A549 (cell line): ENCODE measurements around the gene RND2. TPM values are rescaled to one million over a fixed set of nuclear protein-coding genes. Genes with fewer than 3 reads are reported as not detected.
"Not testable (repeated sequence)": the region's sequence is repeated elsewhere in the genome, so short reads cannot be mapped to it uniquely, and the experiment has no call there.

Experiments
- ATAC-seq, 2 experiments: fragments of 200-7000 bp in 1 of 2; fragments of >200 bp in 1 of 2; cut with Nextera tagmentation in 1 of 2; cut with Tn5 transposase in 1 of 2; 3 replicates each; pipeline versions ENCODE4 v1.8.0 to v1.9.1; 2018 to 2020; ENCODE audit warnings: mild to moderate bottlenecking in 1 of 2, moderate library complexity in 1 of 2
- CTCF ChIA-PET: fragments of 300-600 bp; sonication (Branson Sonifier 250); formaldehyde crosslinking; extraction: SDS; loops from one replicate; lab custom pipeline; 2021; ENCODE audit warnings: antibody characterized with exemption, inconsistent platforms; lab: Yijun Ruan, JAX
- POLR2A ChIA-PET: fragments of 350-600 bp; formaldehyde crosslinking; extraction: SDS; loops from one replicate; lab custom pipeline; 2021; ENCODE audit warnings: antibody characterized with exemption, inconsistent platforms; lab: Yijun Ruan, JAX
- DNase-seq, 2 experiments: peaks; one replicate each; pipeline versions ENCODE4 v3.0.0 to v3.0.0-alpha.2; 2011 to 2016; ENCODE audit warnings: low read depth in 1 of 2, low spot score in 1 of 2
- FAIRE-seq: peaks from 2 replicates; lab custom pipeline; 2011; peaks lifted over from hg19 to GRCh38; lab: Jason Lieb, UNC
- H3K27ac ChIP-seq, 2 experiments: fragments of >200 bp; sonication (Bioruptor Twin); formaldehyde crosslinking; 3 replicates each; pipeline ENCODE4 v1.5.1; 2016 to 2017
- H3K4me1 ChIP-seq: fragments of >200 bp; sonication (Bioruptor Twin); formaldehyde crosslinking; 3 replicates; pipeline ENCODE4 v1.6.1; 2016
- H3K4me2 ChIP-seq: fragments of >200 bp; sonication (Bioruptor Twin); formaldehyde crosslinking; 3 replicates; pipeline ENCODE4 v1.6.1; 2016
- H3K4me3 ChIP-seq: fragments of >200 bp; sonication (Bioruptor Twin); formaldehyde crosslinking; 3 replicates; pipeline ENCODE4 v1.5.1; 2016
- H3K9me3 ChIP-seq: fragments of >200 bp; sonication (Bioruptor Twin); formaldehyde crosslinking; 3 replicates; pipeline ENCODE4 v1.6.1; 2016
- BHLHE40 ChIP-seq: IDR thresholded peaks from 2 replicates; pipeline ENCODE4 v1.6.1; 2012; ENCODE audit warnings: low read depth, low read length, inconsistent platforms
- EHMT2 ChIP-seq: fragments of 200-600 bp; sonication (generic); IDR thresholded peaks from 2 replicates; pipeline ENCODE4 v1.6.1; 2016; ENCODE audit warnings: antibody characterized with exemption, low read depth, mild to moderate bottlenecking, moderate library complexity
- ESRRA ChIP-seq: fragments of 150-350 bp; IDR thresholded peaks from 2 replicates; pipeline ENCODE4 v1.6.1; 2014; ENCODE audit warnings: mild to moderate bottlenecking, low read length, borderline replicate concordance
- HDAC2 ChIP-seq: fragments of 200-600 bp; sonication (generic); IDR thresholded peaks from 2 replicates; pipeline ENCODE4 v1.6.1; 2016
- HOXA7 ChIP-seq: fragments of 250-450 bp; sonication (Bioruptor Pico); IDR thresholded peaks from 2 replicates; pipeline ENCODE4 v1.5.0; 2020; ENCODE audit warnings: mild to moderate bottlenecking, moderate library complexity
- HOXB5 ChIP-seq: fragments of 250-450 bp; sonication (Bioruptor Pico); IDR thresholded peaks from 2 replicates; pipeline ENCODE4 v1.5.0; 2020; ENCODE audit warnings: mild to moderate bottlenecking, moderate library complexity
- KDM1A ChIP-seq: fragments of 200-600 bp; sonication (generic); IDR thresholded peaks from 2 replicates; pipeline ENCODE4 v1.6.1; 2016; ENCODE audit warnings: low read depth, mild to moderate bottlenecking
- KDM5A ChIP-seq: fragments of 200-600 bp; sonication (generic); IDR thresholded peaks from 2 replicates; pipeline ENCODE4 v1.6.1; 2016; ENCODE audit warnings: antibody characterized with exemption, mild to moderate bottlenecking
- MAFK ChIP-seq: fragments of 450-650 bp; IDR thresholded peaks from 2 replicates; pipeline ENCODE4 v1.6.1; 2014; ENCODE audit not compliant: partially characterized antibody
- RAD21 ChIP-seq, 2 experiments: fragments of >200 bp in 1 of 2; sonication (Bioruptor Twin) in 1 of 2; formaldehyde crosslinking in 1 of 2; IDR thresholded peaks in 1 of 2; conservative IDR thresholded peaks in 1 of 2; 2 replicates in 1 of 2; 3 replicates in 1 of 2; pipeline ENCODE4 v1.6.1; 2012 to 2018; ENCODE audit warnings: inconsistent platforms in 1 of 2
- RCOR1 ChIP-seq: fragments of 150-350 bp; IDR thresholded peaks from 2 replicates; pipeline ENCODE4 v1.6.1; 2014; ENCODE audit warnings: antibody characterized with exemption, low read length, low read depth
- RNF2 ChIP-seq: fragments of 200-600 bp; sonication (generic); IDR thresholded peaks from 2 replicates; pipeline ENCODE4 v1.6.1; 2016; ENCODE audit warnings: low read depth, mild to moderate bottlenecking, antibody characterized with exemption, moderate library complexity, borderline replicate concordance
- SREBF2 ChIP-seq: fragments of 450-650 bp; IDR thresholded peaks from 2 replicates; pipeline ENCODE4 v1.6.1; 2014; ENCODE audit warnings: mild to moderate bottlenecking, moderate library complexity
- TFCP2L1 ChIP-seq: fragments of 250-450 bp; sonication (Bioruptor Pico); IDR thresholded peaks from 2 replicates; pipeline ENCODE4 v1.5.0; 2021; ENCODE audit warnings: mild to moderate bottlenecking
- TP53 ChIP-seq: fragments of 250-450 bp; sonication (Bioruptor Pico); IDR thresholded peaks from 2 replicates; pipeline ENCODE4 v1.5.0; 2021; ENCODE audit warnings: mild to moderate bottlenecking, moderate library complexity
- WGBS: methylation state at CpG from one replicate; pipeline ENCODE4 v1.1.6; 2017; ENCODE audit errors: missing lambda C conversion rate; 5-methylcytosine and 5-hydroxymethylcytosine counted together
- polyA plus RNA-seq, 4 experiments: library from polyadenylated mRNA; depleted of rRNA in 3 of 4; stranded (reverse); fragments of >200 nt; fragmentation: RNase III in 1 of 4; extraction: RNeasy Plus Mini Kit Qiagen cat#74134 plus additional on column Dnase treatment in 1 of 4; gene quantifications; 2 replicates in 3 of 4; 3 replicates in 1 of 4; pipeline ENCODE4 v1.2.3, GENCODE V29; 2011 to 2017
- TF ChIP-seq, protein P1 (sequence below): IDR thresholded peaks from 2 replicates; pipeline ENCODE4 v1.6.1; 2012
- TF ChIP-seq, protein P2 (sequence below): fragments of 150-350 bp; IDR thresholded peaks from 2 replicates; pipeline ENCODE4 v1.6.1; 2014; ENCODE audit warnings: low read depth, mild to moderate bottlenecking, low read length
- TF ChIP-seq, protein P3 (sequence below): IDR thresholded peaks from 2 replicates; pipeline ENCODE4 v1.6.1; 2012
- TF ChIP-seq, protein P4 (sequence below): fragments of 450-650 bp; IDR thresholded peaks from 2 replicates; pipeline ENCODE4 v1.6.1; 2014; ENCODE audit warnings: antibody characterized with exemption

Gene RND2
- polyA plus RNA-seq, 2 of the 4 experiments (the other 2 are of a cell fraction): 0.19 to 0.28 TPM

DNA sequence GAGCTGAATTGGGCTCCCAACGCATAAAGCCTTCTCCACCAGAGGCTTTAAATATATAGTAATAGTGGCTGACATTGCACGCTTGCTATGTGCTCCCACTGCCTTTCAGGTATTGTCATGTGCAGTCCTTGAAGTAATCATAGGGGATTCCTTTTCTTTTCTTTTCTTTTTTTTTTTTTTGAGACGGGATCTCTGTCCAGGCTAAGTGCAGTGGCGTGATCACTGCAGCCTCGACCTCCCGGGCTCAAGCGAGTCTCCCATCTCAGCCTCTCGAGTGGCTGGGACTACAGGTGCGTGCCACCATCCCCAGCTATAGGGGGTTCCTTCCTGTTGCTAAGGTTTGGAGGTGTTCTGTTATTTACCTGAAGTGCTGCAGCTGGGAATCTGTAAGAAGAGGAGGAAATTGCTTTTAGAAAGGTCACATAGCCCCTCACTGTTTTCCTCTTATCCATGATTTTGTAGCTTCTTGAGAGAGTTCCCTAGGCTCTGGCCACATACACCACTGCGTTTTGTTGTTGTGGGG is 26.0 kb upstream of the RND2 start:
- peaks cover 51% of the 10 kb centered on the region for H3K4me1 ChIP-seq
- peak overlapping the region; percentile 87 to 91 for H3K27ac ChIP-seq
- POLR2A ChIA-PET: interaction anchor here (1.1 to 3.0 kb wide), 16 partner anchors 8 to 463 kb away, joined by 3 to 48 read pairs (median 16); partner anchors contain the start of genes AARSD1, BECN1, BRCA1 and IFI35
- peak overlapping the region; percentile 94 for H3K4me2 ChIP-seq
- H3K4me3 ChIP-seq: peak overlapping the region; percentile 66
- FAIRE-seq: no peak
- TF ChIP-seq SREBF2 (no peak), TFCP2L1 (CRISPR knock-in tag) (no peak), HOXB5 (CRISPR knock-in tag) (no peak), TP53 (CRISPR knock-in tag) (no peak), RCOR1 (no peak), HDAC2 (no peak), MAFK (no peak), RNF2 (no peak), EHMT2 (no peak), RAD21 (conservative IDR thresholded peaks at IDR 0.05 in 1 of 2, IDR thresholded peaks at IDR 0.05 in 1 of 2) (no peak), ESRRA (no peak), BHLHE40 (no peak), KDM1A (no peak), KDM5A (no peak)
- TF ChIP-seq, protein P1, sequence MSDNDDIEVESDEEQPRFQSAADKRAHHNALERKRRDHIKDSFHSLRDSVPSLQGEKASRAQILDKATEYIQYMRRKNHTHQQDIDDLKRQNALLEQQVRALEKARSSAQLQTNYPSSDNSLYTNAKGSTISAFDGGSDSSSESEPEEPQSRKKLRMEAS: no peak
- TF ChIP-seq, protein P2, sequence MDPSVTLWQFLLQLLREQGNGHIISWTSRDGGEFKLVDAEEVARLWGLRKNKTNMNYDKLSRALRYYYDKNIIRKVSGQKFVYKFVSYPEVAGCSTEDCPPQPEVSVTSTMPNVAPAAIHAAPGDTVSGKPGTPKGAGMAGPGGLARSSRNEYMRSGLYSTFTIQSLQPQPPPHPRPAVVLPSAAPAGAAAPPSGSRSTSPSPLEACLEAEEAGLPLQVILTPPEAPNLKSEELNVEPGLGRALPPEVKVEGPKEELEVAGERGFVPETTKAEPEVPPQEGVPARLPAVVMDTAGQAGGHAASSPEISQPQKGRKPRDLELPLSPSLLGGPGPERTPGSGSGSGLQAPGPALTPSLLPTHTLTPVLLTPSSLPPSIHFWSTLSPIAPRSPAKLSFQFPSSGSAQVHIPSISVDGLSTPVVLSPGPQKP: no peak
- TF ChIP-seq, protein P3, sequence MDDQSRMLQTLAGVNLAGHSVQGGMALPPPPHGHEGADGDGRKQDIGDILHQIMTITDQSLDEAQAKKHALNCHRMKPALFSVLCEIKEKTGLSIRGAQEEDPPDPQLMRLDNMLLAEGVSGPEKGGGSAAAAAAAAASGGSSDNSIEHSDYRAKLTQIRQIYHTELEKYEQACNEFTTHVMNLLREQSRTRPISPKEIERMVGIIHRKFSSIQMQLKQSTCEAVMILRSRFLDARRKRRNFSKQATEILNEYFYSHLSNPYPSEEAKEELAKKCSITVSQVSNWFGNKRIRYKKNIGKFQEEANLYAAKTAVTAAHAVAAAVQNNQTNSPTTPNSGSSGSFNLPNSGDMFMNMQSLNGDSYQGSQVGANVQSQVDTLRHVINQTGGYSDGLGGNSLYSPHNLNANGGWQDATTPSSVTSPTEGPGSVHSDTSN: no peak
- TF ChIP-seq, protein P4, sequence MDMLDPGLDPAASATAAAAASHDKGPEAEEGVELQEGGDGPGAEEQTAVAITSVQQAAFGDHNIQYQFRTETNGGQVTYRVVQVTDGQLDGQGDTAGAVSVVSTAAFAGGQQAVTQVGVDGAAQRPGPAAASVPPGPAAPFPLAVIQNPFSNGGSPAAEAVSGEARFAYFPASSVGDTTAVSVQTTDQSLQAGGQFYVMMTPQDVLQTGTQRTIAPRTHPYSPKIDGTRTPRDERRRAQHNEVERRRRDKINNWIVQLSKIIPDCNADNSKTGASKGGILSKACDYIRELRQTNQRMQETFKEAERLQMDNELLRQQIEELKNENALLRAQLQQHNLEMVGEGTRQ: no peak
- WGBS: 7% methylated on average over 10 of the region's 10 CpGs
- DNase-seq: no peak
- ATAC-seq: no peak
- H3K9me3 ChIP-seq: no peaks in the 10 kb centered on the region
- CTCF ChIA-PET: interaction anchor here (1.2 to 5.6 kb wide), 13 partner anchors 10 to 165 kb away, joined by 3 to 86 read pairs (median 11); partner anchors contain the start of genes AOC2, PSME3, PTGES3L and RND2

DNA sequence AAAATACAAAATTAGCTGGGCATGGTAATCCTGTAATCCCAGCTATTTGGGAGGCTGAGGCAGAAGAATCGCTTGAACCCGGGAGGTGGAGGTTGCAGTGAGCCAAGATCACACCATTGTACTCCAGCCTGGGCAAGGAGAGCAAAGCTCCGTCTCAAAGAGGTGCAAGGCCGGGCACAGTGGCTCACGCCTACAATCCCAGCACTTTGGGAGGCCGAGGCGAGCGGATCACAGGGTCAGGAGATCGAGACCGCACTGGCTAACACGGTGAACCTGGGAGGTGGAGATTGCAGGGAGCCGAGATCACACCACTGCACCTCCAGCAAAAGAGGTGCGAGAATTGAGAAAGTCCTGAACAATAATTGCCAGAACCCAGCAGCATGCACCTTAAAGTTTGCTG is 24.1 kb upstream of the RND2 start:
- ATAC-seq, DNase-seq, H3K9me3 ChIP-seq, H3K4me3 ChIP-seq, FAIRE-seq: not testable (repeated sequence)
- 88% methylated on average over 13 of the region's 13 CpGs for WGBS
- TF ChIP-seq HOXA7 (CRISPR knock-in tag): 0 out of 2 replicates have a peak, but pooled peaks have one; percentile 51
- ChIA-PET CTCF (interaction anchor here (0.7 to 1.4 kb wide), 6 partner anchors 10 to 157 kb away, joined by 3 to 4 read pairs (median 3); partner anchors contain the start of genes AOC2 and PTGES3L), POLR2A (interaction anchor here (0.9 to 1.1 kb wide), 2 partner anchors 12 to 20 kb away, joined by 3 to 4 read pairs; no protein-coding TSS in a partner anchor)
- Histone ChIP-seq H3K4me1 (peaks cover 51% of the 10 kb centered on the region), H3K4me2 (peak overlapping the region; percentile 94), H3K27ac (peak overlapping the region in 1 of 2 experiments; percentile 27; a peak in 2 of 6 replicates)
